Skeletal muscle satellite cell (primary cell): ENCODE data around the gene RNF126.
"Not testable (repeated sequence)": the region's sequence is repeated elsewhere in the genome, so short reads cannot be mapped to it uniquely, and the experiment has no call there.

ENCODE experiments used
- H3K27me3 ChIP-seq: 2 replicates; pipeline ENCODE4 v1.7.0; 2013; ENCODE audit warnings: low read length; ENCODE audit not compliant: control insufficient read depth, insufficient read depth
- H3K36me3 ChIP-seq: 2 replicates; pipeline ENCODE4 v1.7.0; 2013; ENCODE audit warnings: mild to moderate bottlenecking, control low read depth, low read length; ENCODE audit not compliant: insufficient read depth
- H3K4me1 ChIP-seq: 2 replicates; pipeline ENCODE4 v1.7.0; 2013; ENCODE audit warnings: low read length; ENCODE audit not compliant: control insufficient read depth, insufficient read depth
- H3K4me2 ChIP-seq: 2 replicates; pipeline ENCODE4 v1.7.0; 2013; ENCODE audit warnings: mild to moderate bottlenecking, low read length
- H3K4me3 ChIP-seq: 2 replicates; pipeline ENCODE4 v1.7.0; 2013; ENCODE audit warnings: low read length
- H3K9ac ChIP-seq: 2 replicates; pipeline ENCODE4 v1.7.0; 2013; ENCODE audit warnings: mild to moderate bottlenecking, low read depth, low read length, moderate library complexity
- H3K9me3 ChIP-seq: replicated peaks from 2 replicates; pipeline ENCODE4 v1.7.0; 2013; ENCODE audit warnings: mild to moderate bottlenecking, control low read depth, low read length

RNF126 gene

GRCh38 chr19:670609-671075 lies 7.6 kb upstream of the RNF126 start:
- Histone ChIP-seq H3K9me3 (no peaks in the 10 kb centered on the region), H3K27me3 (no peaks in the 10 kb centered on the region), H3K4me3 (no peak overlapping the region), H3K4me2 (no peak overlapping the region), H3K4me1 (peaks cover 5% of the 10 kb centered on the region), H3K36me3 (no peaks in the 10 kb centered on the region), H3K9ac (no peak overlapping the region)

- H3K4me1 ChIP-seq, H3K27me3 ChIP-seq, H3K4me2 ChIP-seq, H3K9ac ChIP-seq, H3K4me3 ChIP-seq, H3K9me3 ChIP-seq, H3K36me3 ChIP-seq: not testable (repeated sequence)
Measured at GRCh38 chr19:668675-669434, 5.8 kb upstream of the RNF126 start.

GRCh38 chr19:666985-667573 lies 4.1 kb upstream of the RNF126 start:
- not testable (repeated sequence) for H3K4me2 ChIP-seq, H3K9me3 ChIP-seq, H3K36me3 ChIP-seq, H3K27me3 ChIP-seq, H3K9ac ChIP-seq, H3K4me3 ChIP-seq
- H3K4me1 ChIP-seq, result peaks cover 11% of the 10 kb centered on the region

GRCh38 chr19:664913-665443 lies 2.0 kb upstream of the RNF126 start:
- Histone ChIP-seq H3K36me3 (no peaks in the 10 kb centered on the region), H3K4me3 (peak overlapping the region; percentile 67), H3K27me3 (no peaks in the 10 kb centered on the region), H3K4me2 (peak overlapping the region; percentile 92), H3K9ac (no peak overlapping the region), H3K9me3 (no peaks in the 10 kb centered on the region), H3K4me1 (peaks cover 31% of the 10 kb centered on the region)

GRCh38 chr19:663682-664117 lies 686 bp upstream of the RNF126 start:
- Histone ChIP-seq H3K9me3 (no peaks in the 10 kb centered on the region), H3K9ac (peak overlapping the region; percentile 84), H3K4me2 (peak overlapping the region; percentile 94), H3K4me3 (peak overlapping the region; percentile 76), H3K4me1 (peaks cover 43% of the 10 kb centered on the region), H3K36me3 (no peaks in the 10 kb centered on the region), H3K27me3 (no peaks in the 10 kb centered on the region)

GRCh38 chr19:662207-662961 lies 630 bp downstream of the RNF126 start:
- Histone ChIP-seq H3K9me3 (no peaks in the 10 kb centered on the region), H3K9ac (peak overlapping the region; percentile 99), H3K4me2 (peak overlapping the region; percentile 100), H3K27me3 (no peaks in the 10 kb centered on the region), H3K4me1 (peaks cover 56% of the 10 kb centered on the region), H3K36me3 (peaks cover 7% of the 10 kb centered on the region), H3K4me3 (peak overlapping the region; percentile 95)

GRCh38 chr19:661427-662196 lies 1.4 kb downstream of the RNF126 start:
- H3K4me1 ChIP-seq, result peaks cover 64% of the 10 kb centered on the region
- H3K9ac ChIP-seq, result peak overlapping the region; percentile 99
- H3K36me3 ChIP-seq, result peaks cover 9% of the 10 kb centered on the region
- H3K4me2 ChIP-seq, result peak overlapping the region; percentile 100
- H3K4me3 ChIP-seq, result peak overlapping the region; percentile 95
- no peaks in the 10 kb centered on the region for H3K9me3 ChIP-seq
- H3K27me3 ChIP-seq, result no peaks in the 10 kb centered on the region

- Histone ChIP-seq H3K4me3 (peak overlapping the region; percentile 95), H3K36me3 (peaks cover 11% of the 10 kb centered on the region), H3K9ac (peak overlapping the region; percentile 99), H3K27me3 (no peaks in the 10 kb centered on the region), H3K9me3 (no peaks in the 10 kb centered on the region), H3K4me2 (peak overlapping the region; percentile 100), H3K4me1 (peaks cover 67% of the 10 kb centered on the region)
Measured at GRCh38 chr19:660793-661426, 2.1 kb downstream of the RNF126 start.

GRCh38 chr19:658916-659839 lies 3.8 kb downstream of the RNF126 start:
- Histone ChIP-seq H3K36me3 (peaks cover 16% of the 10 kb centered on the region), H3K4me2 (peak overlapping the region; percentile 100), H3K4me1 (peaks cover 69% of the 10 kb centered on the region), H3K27me3 (no peaks in the 10 kb centered on the region), H3K9ac (peak overlapping the region; percentile 54), H3K9me3 (no peaks in the 10 kb centered on the region), H3K4me3 (peak overlapping the region; percentile 60)
